SK-N-SH treated with all-trans-retinoic acid at 6 μM for 48 hours (cell line): ENCODE results near the gene EDEM3.
"Not testable (repeated sequence)": the region's sequence is repeated elsewhere in the genome, so short reads cannot be mapped to it uniquely, and the experiment has no call there.

Source experiments
- ATAC-seq: fragments of 200-7000 bp; cut with Tn5 transposase; 3 replicates; pipeline ENCODE4 v1.9.1; 2020; ENCODE audit warnings: mild to moderate bottlenecking, moderate library complexity
- ARNTL ChIP-seq: fragments of 450-650 bp; formaldehyde crosslinking; IDR thresholded peaks from 2 replicates; pipeline ENCODE4 v1.5.0; 2020; ENCODE audit warnings: low read depth, mild to moderate bottlenecking, moderate library complexity, borderline replicate concordance
- BACH2 ChIP-seq: fragments of 250-450 bp; sonication (Bioruptor Pico); IDR thresholded peaks from 2 replicates; pipeline ENCODE4 v1.9.0; 2021; ENCODE audit warnings: mild to moderate bottlenecking, borderline replicate concordance
- CSDC2 ChIP-seq: fragments of 250-450 bp; sonication (Bioruptor Pico); IDR thresholded peaks from 2 replicates; pipeline ENCODE4 v1.5.0; 2020; ENCODE audit warnings: mild to moderate bottlenecking, moderate library complexity
- ESRRG ChIP-seq: fragments of 250-450 bp; sonication (Bioruptor Pico); IDR thresholded peaks from 2 replicates; pipeline ENCODE4 v1.6.1; 2021; ENCODE audit warnings: mild to moderate bottlenecking
- GLIS3 ChIP-seq: fragments of 250-450 bp; sonication (Bioruptor Pico); IDR thresholded peaks from 2 replicates; pipeline ENCODE4 v1.5.0; 2020; ENCODE audit warnings: mild to moderate bottlenecking, moderate library complexity
- ISL1 ChIP-seq: fragments of 250-450 bp; sonication (Bioruptor Pico); IDR thresholded peaks from 2 replicates; pipeline ENCODE4 v2.1.2; 2022; ENCODE audit warnings: mild to moderate bottlenecking, moderate library complexity
- OSR1 ChIP-seq: fragments of 250-450 bp; sonication (Bioruptor Pico); IDR thresholded peaks from 2 replicates; pipeline ENCODE4 v1.8.0; 2022; ENCODE audit warnings: moderate library complexity, mild to moderate bottlenecking, inconsistent platforms
- PPARA ChIP-seq: fragments of 250-450 bp; sonication (Bioruptor Pico); IDR thresholded peaks from 2 replicates; pipeline ENCODE4 v1.5.0; 2020; ENCODE audit warnings: mild to moderate bottlenecking, borderline replicate concordance
- RARB ChIP-seq: fragments of 250-450 bp; sonication (Bioruptor Pico); IDR thresholded peaks from 2 replicates; pipeline ENCODE4 v1.8.0; 2021; ENCODE audit warnings: mild to moderate bottlenecking, moderate library complexity
- TCF4 ChIP-seq: fragments of 250-450 bp; sonication (Bioruptor Pico); IDR thresholded peaks from 2 replicates; pipeline ENCODE4 v1.8.0; 2021; ENCODE audit warnings: mild to moderate bottlenecking, moderate library complexity, borderline replicate concordance
- TOX ChIP-seq: fragments of 250-450 bp; sonication (Bioruptor Pico); IDR thresholded peaks from 2 replicates; pipeline ENCODE4 v1.8.0; 2021; ENCODE audit warnings: mild to moderate bottlenecking, moderate library complexity, borderline replicate concordance
- ZC3H10 ChIP-seq: fragments of 250-450 bp; sonication (Bioruptor Pico); IDR thresholded peaks from 2 replicates; pipeline ENCODE4 v1.5.1; 2021; ENCODE audit warnings: mild to moderate bottlenecking, moderate library complexity
- ZFP3 ChIP-seq: fragments of 250-450 bp; sonication (Bioruptor Pico); IDR thresholded peaks from 2 replicates; pipeline ENCODE4 v1.5.0; 2020; ENCODE audit warnings: mild to moderate bottlenecking, moderate library complexity
- ZFP30 ChIP-seq: fragments of 450-650 bp; formaldehyde crosslinking; IDR thresholded peaks from 2 replicates; pipeline ENCODE4 v1.5.0; 2022; ENCODE audit warnings: mild to moderate bottlenecking, moderate library complexity
- ZNF565 ChIP-seq: fragments of 450-650 bp; formaldehyde crosslinking; conservative IDR thresholded peaks from 2 replicates; pipeline ENCODE4 v1.5.0; 2020; ENCODE audit warnings: low read depth, mild to moderate bottlenecking, moderate library complexity
- ZNF70 ChIP-seq: fragments of 450-650 bp; formaldehyde crosslinking; IDR thresholded peaks from 2 replicates; pipeline ENCODE4 v1.5.0; 2020; ENCODE audit warnings: mild to moderate bottlenecking, moderate library complexity
- ZNF8 ChIP-seq: fragments of 450-650 bp; formaldehyde crosslinking; IDR thresholded peaks from 2 replicates; pipeline ENCODE4 v1.5.0; 2020; ENCODE audit warnings: mild to moderate bottlenecking, moderate library complexity
- TF ChIP-seq, protein P1 (sequence below): fragments of 250-450 bp; sonication (Bioruptor Pico); IDR thresholded peaks from 2 replicates; pipeline ENCODE4 v1.8.0; 2021; ENCODE audit warnings: low read depth, mild to moderate bottlenecking, moderate library complexity, borderline replicate concordance
- TF ChIP-seq, protein P2 (sequence below): fragments of 250-450 bp; sonication (Bioruptor Pico); IDR thresholded peaks from 2 replicates; pipeline ENCODE4 v1.5.1; 2020; ENCODE audit warnings: low read depth, mild to moderate bottlenecking, moderate library complexity
- TF ChIP-seq, protein P3 (sequence below): fragments of 250-450 bp; sonication (Bioruptor Pico); IDR thresholded peaks from 2 replicates; pipeline ENCODE4 v1.8.0; 2020; ENCODE audit warnings: mild to moderate bottlenecking, moderate library complexity, borderline replicate concordance
- TF ChIP-seq, protein P4 (sequence below): fragments of 250-450 bp; sonication (Bioruptor Pico); IDR thresholded peaks from 2 replicates; pipeline ENCODE4 v1.5.0; 2020; ENCODE audit warnings: mild to moderate bottlenecking, moderate library complexity

The EDEM3 gene

DNA sequence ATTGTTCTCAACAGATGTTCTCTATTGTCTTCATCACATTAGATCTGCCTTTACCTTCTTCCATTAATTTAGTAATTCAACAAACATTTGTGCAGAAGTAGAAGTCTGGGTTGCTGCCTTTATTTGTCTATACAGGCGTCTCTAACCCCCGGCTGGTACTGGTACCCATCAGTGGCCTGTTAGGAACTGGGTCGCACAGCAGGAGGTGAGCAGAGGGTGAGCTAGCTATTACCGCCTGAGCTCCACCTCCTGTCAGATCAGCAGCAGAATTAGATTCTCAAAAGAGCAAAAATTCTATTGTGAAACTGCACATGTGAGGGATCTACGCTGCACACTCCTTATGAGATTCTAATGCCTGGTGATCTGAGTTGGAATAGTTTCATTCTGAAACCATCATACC, 12.9 kb upstream of the EDEM3 start (continued):
- TF ChIP-seq, protein P1, sequence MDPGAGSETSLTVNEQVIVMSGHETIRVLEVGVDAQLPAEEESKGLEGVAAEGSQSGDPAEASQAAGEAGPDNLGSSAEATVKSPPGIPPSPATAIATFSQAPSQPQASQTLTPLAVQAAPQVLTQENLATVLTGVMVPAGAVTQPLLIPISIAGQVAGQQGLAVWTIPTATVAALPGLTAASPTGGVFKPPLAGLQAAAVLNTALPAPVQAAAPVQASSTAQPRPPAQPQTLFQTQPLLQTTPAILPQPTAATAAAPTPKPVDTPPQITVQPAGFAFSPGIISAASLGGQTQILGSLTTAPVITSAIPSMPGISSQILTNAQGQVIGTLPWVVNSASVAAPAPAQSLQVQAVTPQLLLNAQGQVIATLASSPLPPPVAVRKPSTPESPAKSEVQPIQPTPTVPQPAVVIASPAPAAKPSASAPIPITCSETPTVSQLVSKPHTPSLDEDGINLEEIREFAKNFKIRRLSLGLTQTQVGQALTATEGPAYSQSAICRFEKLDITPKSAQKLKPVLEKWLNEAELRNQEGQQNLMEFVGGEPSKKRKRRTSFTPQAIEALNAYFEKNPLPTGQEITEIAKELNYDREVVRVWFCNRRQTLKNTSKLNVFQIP (CRISPR knock-in tag) = no peak
- no peak for TF ChIP-seq TOX
- TF ChIP-seq, protein P2, sequence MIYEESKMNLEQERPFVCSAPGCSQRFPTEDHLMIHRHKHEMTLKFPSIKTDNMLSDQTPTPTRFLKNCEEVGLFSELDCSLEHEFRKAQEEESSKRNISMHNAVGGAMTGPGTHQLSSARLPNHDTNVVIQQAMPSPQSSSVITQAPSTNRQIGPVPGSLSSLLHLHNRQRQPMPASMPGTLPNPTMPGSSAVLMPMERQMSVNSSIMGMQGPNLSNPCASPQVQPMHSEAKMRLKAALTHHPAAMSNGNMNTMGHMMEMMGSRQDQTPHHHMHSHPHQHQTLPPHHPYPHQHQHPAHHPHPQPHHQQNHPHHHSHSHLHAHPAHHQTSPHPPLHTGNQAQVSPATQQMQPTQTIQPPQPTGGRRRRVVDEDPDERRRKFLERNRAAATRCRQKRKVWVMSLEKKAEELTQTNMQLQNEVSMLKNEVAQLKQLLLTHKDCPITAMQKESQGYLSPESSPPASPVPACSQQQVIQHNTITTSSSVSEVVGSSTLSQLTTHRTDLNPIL = no peak
- TF ChIP-seq ESRRG (CRISPR knock-in tag) = no peak
- TF ChIP-seq BACH2 (CRISPR knock-in tag) = no peak
- TF ChIP-seq TCF4 (CRISPR knock-in tag) = no peak

DNA sequence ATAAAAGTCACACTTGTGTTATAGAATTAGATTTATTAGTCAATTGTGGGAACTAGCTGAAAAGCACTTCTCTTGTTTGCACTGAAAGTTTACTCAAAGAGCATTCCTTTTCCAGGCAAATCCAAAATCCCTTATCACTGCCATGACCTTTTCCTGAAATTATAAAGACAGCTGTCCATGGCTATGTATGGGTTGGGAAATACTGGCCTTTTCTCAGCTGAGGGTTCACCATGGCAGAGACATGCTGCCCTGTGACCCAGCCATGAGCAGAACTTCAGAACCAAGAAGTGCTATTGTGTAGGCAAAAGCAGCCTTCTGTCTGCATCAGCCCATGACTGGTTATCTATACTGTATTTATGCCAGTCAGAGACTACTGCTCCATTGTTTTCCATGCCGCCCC, 9.8 kb upstream of the EDEM3 start:
- no peak for ATAC-seq
- TF ChIP-seq OSR1 = no peak
- no peak for TF ChIP-seq ZFP30 (CRISPR knock-in tag)
- no peak for TF ChIP-seq BACH2 (CRISPR knock-in tag)
- no peak for TF ChIP-seq ZFP3 (CRISPR knock-in tag)
- TF ChIP-seq ZNF70 (CRISPR knock-in tag) = no peak
- TF ChIP-seq, protein P1 (CRISPR knock-in tag) = no peak
- no peak for TF ChIP-seq PPARA (CRISPR knock-in tag)
- TF ChIP-seq TCF4 (CRISPR knock-in tag) = no peak
- TF ChIP-seq CSDC2 (CRISPR knock-in tag) = no peak
- TF ChIP-seq ARNTL (CRISPR knock-in tag) = no peak
- TF ChIP-seq, protein P3, sequence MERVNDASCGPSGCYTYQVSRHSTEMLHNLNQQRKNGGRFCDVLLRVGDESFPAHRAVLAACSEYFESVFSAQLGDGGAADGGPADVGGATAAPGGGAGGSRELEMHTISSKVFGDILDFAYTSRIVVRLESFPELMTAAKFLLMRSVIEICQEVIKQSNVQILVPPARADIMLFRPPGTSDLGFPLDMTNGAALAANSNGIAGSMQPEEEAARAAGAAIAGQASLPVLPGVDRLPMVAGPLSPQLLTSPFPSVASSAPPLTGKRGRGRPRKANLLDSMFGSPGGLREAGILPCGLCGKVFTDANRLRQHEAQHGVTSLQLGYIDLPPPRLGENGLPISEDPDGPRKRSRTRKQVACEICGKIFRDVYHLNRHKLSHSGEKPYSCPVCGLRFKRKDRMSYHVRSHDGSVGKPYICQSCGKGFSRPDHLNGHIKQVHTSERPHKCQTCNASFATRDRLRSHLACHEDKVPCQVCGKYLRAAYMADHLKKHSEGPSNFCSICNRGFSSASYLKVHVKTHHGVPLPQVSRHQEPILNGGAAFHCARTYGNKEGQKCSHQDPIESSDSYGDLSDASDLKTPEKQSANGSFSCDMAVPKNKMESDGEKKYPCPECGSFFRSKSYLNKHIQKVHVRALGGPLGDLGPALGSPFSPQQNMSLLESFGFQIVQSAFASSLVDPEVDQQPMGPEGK (CRISPR knock-in tag) = no peak
- TF ChIP-seq ZC3H10 (CRISPR knock-in tag) = no peak
- TF ChIP-seq RARB (CRISPR knock-in tag) = no peak
- TF ChIP-seq, protein P4, sequence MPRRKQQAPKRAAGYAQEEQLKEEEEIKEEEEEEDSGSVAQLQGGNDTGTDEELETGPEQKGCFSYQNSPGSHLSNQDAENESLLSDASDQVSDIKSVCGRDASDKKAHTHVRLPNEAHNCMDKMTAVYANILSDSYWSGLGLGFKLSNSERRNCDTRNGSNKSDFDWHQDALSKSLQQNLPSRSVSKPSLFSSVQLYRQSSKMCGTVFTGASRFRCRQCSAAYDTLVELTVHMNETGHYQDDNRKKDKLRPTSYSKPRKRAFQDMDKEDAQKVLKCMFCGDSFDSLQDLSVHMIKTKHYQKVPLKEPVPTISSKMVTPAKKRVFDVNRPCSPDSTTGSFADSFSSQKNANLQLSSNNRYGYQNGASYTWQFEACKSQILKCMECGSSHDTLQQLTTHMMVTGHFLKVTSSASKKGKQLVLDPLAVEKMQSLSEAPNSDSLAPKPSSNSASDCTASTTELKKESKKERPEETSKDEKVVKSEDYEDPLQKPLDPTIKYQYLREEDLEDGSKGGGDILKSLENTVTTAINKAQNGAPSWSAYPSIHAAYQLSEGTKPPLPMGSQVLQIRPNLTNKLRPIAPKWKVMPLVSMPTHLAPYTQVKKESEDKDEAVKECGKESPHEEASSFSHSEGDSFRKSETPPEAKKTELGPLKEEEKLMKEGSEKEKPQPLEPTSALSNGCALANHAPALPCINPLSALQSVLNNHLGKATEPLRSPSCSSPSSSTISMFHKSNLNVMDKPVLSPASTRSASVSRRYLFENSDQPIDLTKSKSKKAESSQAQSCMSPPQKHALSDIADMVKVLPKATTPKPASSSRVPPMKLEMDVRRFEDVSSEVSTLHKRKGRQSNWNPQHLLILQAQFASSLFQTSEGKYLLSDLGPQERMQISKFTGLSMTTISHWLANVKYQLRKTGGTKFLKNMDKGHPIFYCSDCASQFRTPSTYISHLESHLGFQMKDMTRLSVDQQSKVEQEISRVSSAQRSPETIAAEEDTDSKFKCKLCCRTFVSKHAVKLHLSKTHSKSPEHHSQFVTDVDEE (CRISPR knock-in tag) = no peak
- TF ChIP-seq ISL1 (CRISPR knock-in tag) = no peak
- TF ChIP-seq GLIS3 (CRISPR knock-in tag) = no peak
- TF ChIP-seq ZNF8 (CRISPR knock-in tag) = no peak
- TF ChIP-seq, protein P2 = no peak
- TF ChIP-seq ESRRG (CRISPR knock-in tag) = no peak
- no peak for TF ChIP-seq ZNF565

DNA sequence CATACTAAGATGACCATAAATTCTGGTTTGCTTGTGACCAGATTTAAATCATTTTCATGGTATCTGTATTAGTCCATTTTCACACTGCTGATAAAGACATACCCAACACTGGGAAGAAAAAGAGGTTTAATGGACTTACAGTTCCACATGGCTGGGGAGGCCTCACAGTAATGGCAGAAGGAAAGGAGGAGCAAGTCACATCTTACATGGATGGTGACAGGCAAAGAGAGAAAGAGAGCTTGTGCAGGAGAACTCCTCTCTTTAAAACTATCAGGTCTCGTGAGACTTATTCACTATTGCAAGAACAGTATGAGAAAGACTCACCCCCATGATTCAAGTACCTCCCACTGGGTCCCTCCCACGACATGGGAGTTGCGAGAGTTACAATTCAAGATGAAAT, 8.9 kb upstream of the EDEM3 start:
- ATAC-seq = not testable (repeated sequence)
